ENCODE data around the gene RASL10A. TPM values are rescaled to one million over a fixed set of nuclear protein-coding genes. Genes with fewer than 3 reads are reported as not detected.

RASL10A gene
- total RNA-seq, 4 donors from 2014 or later, result 0.85 to 9.0 (median 5.6) TPM; not detected in 1

DNA sequence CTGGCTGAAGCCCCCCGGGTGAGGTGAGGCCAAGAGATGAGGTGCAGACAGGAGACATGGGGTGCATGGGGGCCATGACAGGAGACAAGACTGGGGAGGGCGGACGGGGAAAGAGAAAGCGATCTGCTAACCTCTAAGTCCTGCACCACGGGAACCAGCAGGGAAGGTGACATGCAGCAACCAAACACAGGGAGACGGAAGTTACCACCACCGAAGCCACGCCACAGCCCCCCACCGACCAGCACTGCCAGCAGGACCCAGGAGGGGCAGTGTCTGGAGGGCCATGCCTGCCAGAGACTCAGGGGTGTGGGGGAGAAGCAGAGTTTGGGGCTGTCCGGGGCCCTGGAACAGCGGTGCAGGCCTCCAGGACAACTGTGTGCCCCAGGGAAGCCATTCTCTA, 14.1 kb upstream of the RASL10A start:
- Histone ChIP-seq H3K27me3 (no peaks in the 10 kb centered on the region), H3K36me3 (peaks cover 0 to 79% (median 0%) of the 10 kb centered on the region in 3 donors), H3K27ac (no peak overlapping the region), H3K4me3 (no peak overlapping the region), H3K4me1 (no peaks in the 10 kb centered on the region), H3K9me3 (no peaks in the 10 kb centered on the region)
- TF ChIP-seq, protein P1, sequence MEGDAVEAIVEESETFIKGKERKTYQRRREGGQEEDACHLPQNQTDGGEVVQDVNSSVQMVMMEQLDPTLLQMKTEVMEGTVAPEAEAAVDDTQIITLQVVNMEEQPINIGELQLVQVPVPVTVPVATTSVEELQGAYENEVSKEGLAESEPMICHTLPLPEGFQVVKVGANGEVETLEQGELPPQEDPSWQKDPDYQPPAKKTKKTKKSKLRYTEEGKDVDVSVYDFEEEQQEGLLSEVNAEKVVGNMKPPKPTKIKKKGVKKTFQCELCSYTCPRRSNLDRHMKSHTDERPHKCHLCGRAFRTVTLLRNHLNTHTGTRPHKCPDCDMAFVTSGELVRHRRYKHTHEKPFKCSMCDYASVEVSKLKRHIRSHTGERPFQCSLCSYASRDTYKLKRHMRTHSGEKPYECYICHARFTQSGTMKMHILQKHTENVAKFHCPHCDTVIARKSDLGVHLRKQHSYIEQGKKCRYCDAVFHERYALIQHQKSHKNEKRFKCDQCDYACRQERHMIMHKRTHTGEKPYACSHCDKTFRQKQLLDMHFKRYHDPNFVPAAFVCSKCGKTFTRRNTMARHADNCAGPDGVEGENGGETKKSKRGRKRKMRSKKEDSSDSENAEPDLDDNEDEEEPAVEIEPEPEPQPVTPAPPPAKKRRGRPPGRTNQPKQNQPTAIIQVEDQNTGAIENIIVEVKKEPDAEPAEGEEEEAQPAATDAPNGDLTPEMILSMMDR (IDR thresholded peaks at IDR 0.05), result no peak
- no peak for TF ChIP-seq POLR2A (IDR thresholded peaks at IDR 0.05)
- DNase-seq, result no peak

DNA sequence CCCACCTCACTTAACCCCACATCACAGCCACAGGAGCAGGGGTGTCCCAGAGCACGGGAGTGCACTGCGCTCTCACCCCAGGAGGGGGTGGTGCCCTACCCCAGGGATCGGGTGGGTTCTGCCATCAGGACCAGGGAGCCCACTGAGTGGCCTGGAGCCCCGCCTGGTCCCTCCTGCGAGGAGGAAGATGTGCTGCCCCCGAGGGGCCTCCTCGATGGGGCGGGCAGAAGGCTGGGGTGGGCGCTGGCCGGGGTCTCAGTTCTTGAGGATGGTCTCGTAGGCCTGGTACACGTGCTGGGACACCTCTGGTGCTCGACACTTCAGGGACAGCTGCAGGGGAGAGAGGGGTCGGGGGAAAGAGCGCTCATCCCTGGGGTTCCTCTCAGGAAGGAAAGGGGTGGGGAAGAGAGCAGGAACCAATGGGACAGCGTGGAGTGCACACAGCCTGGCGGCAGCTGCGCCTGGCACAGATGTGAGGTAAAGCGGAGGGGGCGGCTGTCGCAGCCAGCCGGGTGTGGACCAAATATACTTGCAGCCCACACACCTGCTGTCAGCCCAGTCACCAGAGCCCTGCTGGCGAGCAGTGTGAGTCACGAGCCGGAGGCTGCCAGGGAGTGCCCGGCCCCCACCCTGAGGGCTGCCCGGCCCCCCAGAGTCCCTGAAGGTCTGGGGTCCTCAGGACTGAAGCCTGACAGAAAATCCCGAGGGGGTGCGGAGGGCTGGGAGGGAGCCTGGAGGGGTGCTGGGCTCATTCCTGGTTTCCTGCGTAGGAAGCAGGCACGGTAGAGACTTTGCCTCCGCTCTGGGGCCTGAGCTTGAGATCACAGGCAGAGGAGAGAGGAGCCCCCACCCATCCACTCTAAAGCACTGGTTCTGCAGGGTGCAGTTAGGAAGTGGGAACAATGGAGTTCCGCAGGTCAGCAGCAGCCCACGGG, 13.3 kb upstream of the RASL10A start:
- no peak overlapping the region for H3K27ac ChIP-seq
- no peak overlapping the region for H3K4me3 ChIP-seq
- TF ChIP-seq, protein P1 (IDR thresholded peaks at IDR 0.05), result no peak
- no peak for TF ChIP-seq POLR2A (IDR thresholded peaks at IDR 0.05)
- H3K4me1 ChIP-seq, result no peaks in the 10 kb centered on the region
- H3K36me3 ChIP-seq, result peaks cover 0 to 72% (median 0%) of the 10 kb centered on the region in 3 donors
- no peaks in the 10 kb centered on the region for H3K27me3 ChIP-seq
- no peak for DNase-seq
- H3K9me3 ChIP-seq, result no peaks in the 10 kb centered on the region

DNA sequence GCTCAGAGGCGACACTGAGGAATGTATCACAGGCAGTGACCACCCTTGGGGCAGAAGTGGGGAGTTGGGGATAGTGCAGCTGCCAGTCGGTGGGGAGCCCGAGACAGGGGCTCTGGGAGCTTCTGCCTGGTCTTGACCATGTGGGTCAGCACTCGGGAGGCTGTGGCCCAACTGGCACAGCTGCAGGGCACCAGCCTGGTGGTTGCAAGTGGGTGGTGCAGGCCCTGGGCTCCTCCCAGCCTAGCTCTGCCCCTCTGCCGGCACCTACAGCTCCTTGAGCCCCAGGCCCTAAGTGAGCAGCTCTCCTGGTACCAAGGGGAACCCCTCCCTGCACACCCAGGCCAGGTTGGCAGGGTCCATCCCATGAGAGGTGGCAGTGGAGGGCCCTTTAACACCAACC, 12.6 kb upstream of the RASL10A start:
- peaks cover 0 to 67% (median 0%) of the 10 kb centered on the region in 3 donors for H3K36me3 ChIP-seq

DNA sequence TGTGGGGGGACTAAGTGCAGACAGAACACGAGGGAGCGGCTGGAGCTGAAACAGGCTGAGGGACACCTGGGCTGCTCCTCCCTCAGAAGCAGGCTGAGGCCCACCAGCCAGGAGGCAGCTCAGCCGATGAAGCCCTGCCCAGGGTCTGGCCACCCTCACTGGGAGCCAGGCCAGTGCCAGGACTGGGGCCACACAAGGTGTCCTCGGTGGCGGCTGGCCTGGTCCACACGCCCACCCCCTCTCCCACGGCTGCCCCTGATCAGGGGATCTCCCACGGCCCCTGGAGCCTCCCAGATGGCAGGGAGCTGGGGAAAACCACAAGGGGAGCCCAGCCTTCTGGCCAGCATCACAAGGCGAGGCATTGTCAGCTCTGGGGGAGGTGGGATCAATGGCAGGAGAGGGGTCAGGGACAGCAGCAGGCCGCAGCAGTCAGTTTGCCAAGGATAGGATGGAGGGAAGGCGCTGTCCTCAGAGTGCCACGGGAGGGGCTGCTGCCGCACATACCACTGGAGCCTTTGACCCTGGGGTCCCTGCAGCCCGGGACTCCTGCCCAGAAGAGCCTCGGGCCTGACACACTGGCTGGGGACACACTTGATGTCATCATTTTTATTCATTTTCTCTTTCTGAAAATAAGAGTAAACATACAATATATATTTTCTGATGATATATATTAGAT, 11.7 kb upstream of the RASL10A start:
- Histone ChIP-seq H3K4me3 (no peak overlapping the region), H3K27ac (no peak overlapping the region), H3K9me3 (no peaks in the 10 kb centered on the region), H3K27me3 (no peaks in the 10 kb centered on the region), H3K4me1 (no peaks in the 10 kb centered on the region), H3K36me3 (peaks cover 0 to 59% (median 0%) of the 10 kb centered on the region in 3 donors)
- TF ChIP-seq, protein P1 (IDR thresholded peaks at IDR 0.05), result no peak
- no peak for TF ChIP-seq POLR2A (IDR thresholded peaks at IDR 0.05)
- no peak for DNase-seq

More for the DNA sequence above, 12.6 kb upstream of the RASL10A start:
- no peaks in the 10 kb centered on the region for H3K27me3 ChIP-seq
- DNase-seq, result no peak
- H3K9me3 ChIP-seq, result no peaks in the 10 kb centered on the region
- no peaks in the 10 kb centered on the region for H3K4me1 ChIP-seq
- TF ChIP-seq, protein P1 (IDR thresholded peaks at IDR 0.05), result no peak
- TF ChIP-seq POLR2A (IDR thresholded peaks at IDR 0.05), result no peak
- H3K27ac ChIP-seq, result no peak overlapping the region
- no peak overlapping the region for H3K4me3 ChIP-seq

DNA sequence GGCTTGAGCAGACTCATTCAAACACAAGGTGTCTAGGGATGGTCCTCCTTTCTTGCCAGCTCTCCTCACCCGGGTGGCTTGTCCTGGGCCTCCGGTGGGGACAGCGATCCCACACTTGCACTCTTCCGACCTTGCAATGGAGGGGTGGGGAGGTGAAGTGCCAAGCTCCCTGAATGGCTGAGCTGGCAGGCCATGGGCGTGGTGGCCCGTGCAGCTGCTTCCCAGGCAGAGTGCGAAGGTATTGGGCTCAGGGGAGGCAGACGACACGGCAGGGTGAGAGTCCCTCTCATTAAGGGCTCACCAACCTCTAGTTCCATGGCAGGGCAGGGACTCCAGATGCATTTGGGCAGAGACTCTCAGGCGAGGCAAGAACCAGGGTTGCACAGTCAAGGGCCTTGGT, 11.0 kb upstream of the RASL10A start:
- TF ChIP-seq, protein P1 (IDR thresholded peaks at IDR 0.05), result no peak
- no peak for TF ChIP-seq POLR2A (IDR thresholded peaks at IDR 0.05)
- Histone ChIP-seq H3K4me1 (no peaks in the 10 kb centered on the region), H3K9me3 (no peaks in the 10 kb centered on the region), H3K36me3 (peaks cover 0 to 52% (median 0%) of the 10 kb centered on the region in 3 donors), H3K4me3 (no peak overlapping the region), H3K27me3 (no peaks in the 10 kb centered on the region), H3K27ac (no peak overlapping the region)
- no peak for DNase-seq

All from Peyer's patch (tissue), 4 donors.